ENCODE measurements around the gene SND1. TPM values are rescaled to one million over a fixed set of nuclear protein-coding genes. Genes with fewer than 3 reads are reported as not detected.

Gene SND1
- total and polyA plus RNA-seq, 2 donors (not counting 1 experiment from before 2014, with no cell fraction given): 44.4 to 165 TPM

GRCh38 chr7:127857464-127857841 is 205.5 kb downstream of the SND1 start:
- no peaks in the 10 kb centered on the region for H3K9me3 Mint-ChIP-seq (ENCODE audit: insufficient read depth)

More at GRCh38 chr7:127857464-127857841, 205.5 kb downstream of the SND1 start:
- Mint-ChIP-seq H3K27me3 (no peaks in the 10 kb centered on the region), H3K27ac (no peak overlapping the region), H3K4me3 (no peak overlapping the region), H3K4me1 (peaks cover 7% of the 10 kb centered on the region)
- intact Hi-C loops (cut with micrococcal nuclease): no loop called here
- DNase-seq (no peak), ATAC-seq (ENCODE audit: low read depth) (no peak)
- Histone ChIP-seq H2AFZ (ENCODE audit: insufficient read depth, low read depth, low read length, poor library complexity, severe bottlenecking) (no peak overlapping the region), H3K4me1 (ENCODE audit: control insufficient read depth in 2 of 2, insufficient read depth in 2 of 2, low read length in 2 of 2) (no peaks in the 10 kb centered on the region), H3K4me2 (replicated peaks; ENCODE audit: low read depth, low read length, poor library complexity, severe bottlenecking) (no peak overlapping the region), H3K27ac (ENCODE audit: low read length in 2 of 2) (no peak overlapping the region), H3K36me3 (replicated peaks in 1 of 2; ENCODE audit: control extremely low read depth in 1 of 2, control insufficient read depth in 1 of 2, extremely low read depth in 1 of 2, insufficient read depth in 2 of 2, low read length in 1 of 2) (no peaks in the 10 kb centered on the region), H3K9me3 (ENCODE audit: control extremely low read depth in 1 of 3, control insufficient read depth in 2 of 3, insufficient read depth in 1 of 3, low read length in 2 of 3) (no peaks in the 10 kb centered on the region), H3K27me3 (replicated peaks in 1 of 4; ENCODE audit: control extremely low read depth in 1 of 4, control insufficient read depth in 3 of 4, insufficient read depth in 4 of 4, low read length in 3 of 4) (no peaks in the 10 kb centered on the region), H3K4me3 (ENCODE audit: control extremely low read depth in 1 of 5, extremely low read depth in 1 of 5, insufficient read depth in 1 of 5, low read depth in 2 of 5, low read length in 4 of 5) (no peak overlapping the region), H3K79me2 (ENCODE audit: control insufficient read depth, insufficient read depth, low read length) (no peaks in the 10 kb centered on the region), H4K20me1 (ENCODE audit: control insufficient read depth, insufficient read depth, low read length, poor library complexity, severe bottlenecking) (no peaks in the 10 kb centered on the region), H3K9ac (ENCODE audit: low read length) (no peak overlapping the region)
- CTCF ChIA-PET: no interaction called here
- WGBS (ENCODE audit: insufficient coverage): 93% methylated on average over 3 of the region's 4 CpGs
- POLR2A ChIA-PET: no interaction called here
- no peak for TF ChIP-seq EZH2 (IDR thresholded peaks at IDR 0.05; ENCODE audit: borderline replicate concordance, insufficient read depth, low read depth, low read length, poor library complexity, severe bottlenecking)
- TF ChIP-seq CTCF (IDR thresholded peaks at IDR 0.05): no peak

Measured in B cell (primary cell).